Activated CD4-positive, alpha-beta memory T cell treated with anti-CD3 and anti-CD28 coated beads, Interleukin-2, amount 10 ng/mL, durations not matched to agents 7 days and 5 days (primary cell): ENCODE data around the gene FUT8. TPM values are rescaled to one million over a fixed set of nuclear protein-coding genes. Genes with fewer than 3 reads are reported as not detected.
"Not testable (repeated sequence)": the region's sequence is repeated elsewhere in the genome, so short reads cannot be mapped to it uniquely, and the experiment has no call there.

Experiments
- CTCF ChIA-PET: fragments of 350-600 bp; sonication (Branson Sonifier 250); formaldehyde crosslinking; loops from one replicate; lab custom pipeline; 2021; ENCODE audit warnings: antibody characterized with exemption, inconsistent platforms; lab: Charles Lee
- POLR2A ChIA-PET: fragments of 350-600 bp; sonication (Branson Sonifier 250); formaldehyde crosslinking; loops from one replicate; lab custom pipeline; 2021; ENCODE audit warnings: antibody characterized with exemption; lab: Charles Lee
- DNase-seq: peaks from one replicate; pipeline ENCODE4 v3.0.0-alpha.2; 2020
- H3K27ac Mint-ChIP-seq: one replicate; pipeline ENCODE4 v1.8.0; 2021; ENCODE audit warnings: mild to moderate bottlenecking, mixed read lengths
- H3K27me3 Mint-ChIP-seq: one replicate; pipeline ENCODE4 v1.8.0; 2021; ENCODE audit warnings: mixed read lengths
- H3K36me3 Mint-ChIP-seq: one replicate; pipeline ENCODE4 v1.8.0; 2021; ENCODE audit warnings: low read depth, mixed read lengths
- H3K4me1 Mint-ChIP-seq: one replicate; pipeline ENCODE4 v1.8.0; 2021; ENCODE audit warnings: mixed read lengths
- H3K4me3 Mint-ChIP-seq: one replicate; pipeline ENCODE4 v1.8.0; 2021; ENCODE audit warnings: mild to moderate bottlenecking, mixed read lengths
- H3K9me3 Mint-ChIP-seq: one replicate; pipeline ENCODE4 v1.8.0; 2021; ENCODE audit warnings: mixed read lengths
- total RNA-seq, 2 experiments: library from RNA; stranded (reverse); gene quantifications; one replicate each; pipeline ENCODE4 v1.2.3, GENCODE V29; 2021

Gene FUT8
- total RNA-seq, 2 experiments from 2014 or later: 85.0 to 85.5 TPM

DNA sequence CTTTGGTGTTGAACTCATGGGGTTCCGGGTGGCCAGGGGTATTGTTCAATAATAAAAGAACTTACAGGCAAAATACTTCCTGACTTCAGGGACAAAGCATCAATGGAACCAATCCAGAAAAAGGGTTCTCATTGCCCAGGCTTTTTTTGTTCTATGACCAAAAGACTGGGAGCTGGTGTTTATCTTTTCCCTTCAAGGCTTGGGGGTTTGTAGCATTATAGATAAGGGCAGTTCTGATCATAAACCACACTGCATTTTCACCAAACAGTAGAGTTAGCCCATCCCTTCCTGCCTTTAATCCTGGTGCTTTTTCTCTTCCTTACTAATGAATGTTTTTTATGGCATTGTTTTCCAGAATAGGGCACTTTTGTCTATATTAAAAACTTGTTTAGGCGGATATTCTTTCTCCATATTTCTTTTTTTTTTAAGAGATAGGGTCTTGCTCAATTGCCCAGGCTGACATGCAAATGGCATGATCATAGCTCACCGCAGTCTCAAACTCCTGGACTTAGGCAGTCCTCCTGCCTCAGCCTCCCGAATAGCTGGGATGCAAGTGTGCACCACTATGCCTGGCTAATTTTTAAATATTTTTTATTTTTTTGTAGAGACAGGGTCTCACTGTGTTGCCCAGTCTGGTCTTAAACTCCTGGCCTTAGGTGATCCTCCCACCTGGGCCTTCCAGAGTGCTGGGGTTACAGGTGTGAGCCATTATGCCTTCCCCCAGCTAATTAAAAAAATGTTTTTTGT lies 9.7 kb downstream of the FUT8 start:
- POLR2A ChIA-PET: no interaction called here
- Mint-ChIP-seq H3K4me1 (peaks cover 42% of the 10 kb centered on the region), H3K27ac (no peak overlapping the region), H3K27me3 (no peaks in the 10 kb centered on the region), H3K4me3 (no peak overlapping the region), H3K36me3 (peaks cover 23% of the 10 kb centered on the region), H3K9me3 (no peaks in the 10 kb centered on the region)
- CTCF ChIA-PET: no interaction called here
- no peak for DNase-seq

DNA sequence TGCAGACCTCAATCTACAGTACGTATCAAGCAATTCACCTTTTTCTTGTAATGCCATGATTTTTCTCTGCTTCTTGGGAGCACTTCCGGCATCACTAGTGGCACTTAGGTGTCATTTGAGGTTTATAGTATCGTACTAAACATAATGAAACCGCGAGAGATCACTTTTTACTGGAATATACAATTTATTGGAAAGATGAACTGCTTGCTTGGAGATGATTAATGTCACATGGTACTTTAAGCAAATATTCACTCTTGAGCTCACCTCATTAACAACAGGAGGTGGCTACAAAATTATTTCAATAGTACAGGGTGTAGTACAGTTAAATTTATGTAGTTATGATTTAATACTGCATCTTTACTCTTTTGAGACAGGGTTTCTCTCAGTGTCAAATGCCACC lies 11.5 kb downstream of the FUT8 start:
- Mint-ChIP-seq H3K4me1 (peaks cover 42% of the 10 kb centered on the region), H3K27me3 (no peaks in the 10 kb centered on the region), H3K36me3 (peaks cover 35% of the 10 kb centered on the region), H3K27ac (no peak overlapping the region), H3K4me3 (no peak overlapping the region), H3K9me3 (no peaks in the 10 kb centered on the region)
- POLR2A ChIA-PET: interaction anchor here (0.9 kb wide), 1 partner anchor 12 kb away, joined by 3 read pairs; no protein-coding TSS in a partner anchor
- CTCF ChIA-PET: interaction anchor here (0.6 to 1.3 kb wide), 2 partner anchors 9 to 808 kb away, joined by 3 to 6 read pairs; no protein-coding TSS in a partner anchor
- no peak for DNase-seq

GRCh38 chr14:65424531-65424930 lies 12.0 kb downstream of the FUT8 start:
- peaks cover 35% of the 10 kb centered on the region for H3K36me3 Mint-ChIP-seq
- no peak for DNase-seq
- H3K4me1 Mint-ChIP-seq: peaks cover 38% of the 10 kb centered on the region
- POLR2A ChIA-PET: interaction anchor here (0.9 kb wide), 1 partner anchor 11 kb away, joined by 3 read pairs; no protein-coding TSS in a partner anchor
- no peak overlapping the region for H3K27ac Mint-ChIP-seq
- H3K4me3 Mint-ChIP-seq: no peak overlapping the region
- H3K9me3 Mint-ChIP-seq: no peaks in the 10 kb centered on the region
- H3K27me3 Mint-ChIP-seq: no peaks in the 10 kb centered on the region
- CTCF ChIA-PET: interaction anchor here (0.6 kb wide), 1 partner anchor 807 kb away, joined by 3 read pairs; no protein-coding TSS in a partner anchor

GRCh38 chr14:65425885-65426284 lies 13.4 kb downstream of the FUT8 start:
- ChIA-PET POLR2A (no interaction called here), CTCF (no interaction called here)
- peaks cover 39% of the 10 kb centered on the region for H3K36me3 Mint-ChIP-seq
- no peaks in the 10 kb centered on the region for H3K27me3 Mint-ChIP-seq
- no peaks in the 10 kb centered on the region for H3K9me3 Mint-ChIP-seq
- DNase-seq: no peak
- peaks cover 38% of the 10 kb centered on the region for H3K4me1 Mint-ChIP-seq
- no peak overlapping the region for H3K4me3 Mint-ChIP-seq
- no peak overlapping the region for H3K27ac Mint-ChIP-seq

DNA sequence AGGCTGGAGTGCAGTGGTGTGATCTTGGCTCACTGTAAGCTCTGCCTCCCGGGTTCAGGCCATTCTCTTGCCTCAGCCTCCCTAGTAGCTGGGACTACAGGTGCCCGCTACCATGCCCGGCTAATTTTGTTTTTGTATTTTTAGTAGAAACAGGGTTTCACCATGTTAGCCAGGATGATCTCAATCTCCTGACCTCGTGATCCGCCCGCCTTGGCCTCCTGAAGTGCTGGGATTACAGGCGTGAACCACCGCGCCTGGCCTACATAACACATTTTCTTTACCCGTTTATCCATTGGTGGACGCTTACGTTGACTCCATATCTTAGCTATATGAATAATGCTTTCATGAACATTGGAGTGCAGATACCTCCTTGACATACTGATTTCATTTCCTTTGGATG lies 14.4 kb downstream of the FUT8 start:
- DNase-seq, CTCF ChIA-PET, H3K4me3 Mint-ChIP-seq, H3K27ac Mint-ChIP-seq, H3K27me3 Mint-ChIP-seq, H3K9me3 Mint-ChIP-seq: not testable (repeated sequence)
- peaks cover 36% of the 10 kb centered on the region for H3K4me1 Mint-ChIP-seq
- peaks cover 33% of the 10 kb centered on the region for H3K36me3 Mint-ChIP-seq
- POLR2A ChIA-PET: interaction anchor here (2.1 kb wide), 1 partner anchor 14 kb away, joined by 5 read pairs; no protein-coding TSS in a partner anchor

DNA sequence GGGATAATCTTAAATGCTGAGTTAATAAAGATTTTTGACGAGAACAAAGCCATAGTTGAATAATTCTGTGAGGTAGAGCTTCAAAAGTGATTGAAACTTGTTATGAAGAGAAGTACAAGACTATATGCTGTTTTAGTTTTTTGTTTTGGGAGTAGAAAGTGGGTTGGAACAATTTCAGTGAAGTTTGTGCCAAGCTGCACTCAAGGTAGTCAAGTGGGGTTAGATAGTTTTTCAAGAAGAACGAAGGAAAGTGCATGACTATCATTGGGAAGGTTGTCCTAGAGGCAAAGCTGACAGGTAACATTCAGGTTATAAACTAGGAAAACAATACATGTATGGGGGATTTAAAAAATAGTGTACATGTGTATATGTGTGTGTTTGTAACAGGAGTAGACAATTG lies 16.2 kb downstream of the FUT8 start:
- peaks cover 43% of the 10 kb centered on the region for H3K36me3 Mint-ChIP-seq
- peaks cover 50% of the 10 kb centered on the region for H3K4me1 Mint-ChIP-seq
- CTCF ChIA-PET: interaction anchor here (1.6 to 2.4 kb wide), 3 partner anchors 13 to 396 kb away, joined by 3 to 6 read pairs (median 4); no protein-coding TSS in a partner anchor
- H3K27ac Mint-ChIP-seq: no peak overlapping the region
- no peak for DNase-seq
- no peak overlapping the region for H3K4me3 Mint-ChIP-seq
- no peaks in the 10 kb centered on the region for H3K9me3 Mint-ChIP-seq
- H3K27me3 Mint-ChIP-seq: no peaks in the 10 kb centered on the region
- POLR2A ChIA-PET: interaction anchor here (2.1 kb wide), 1 partner anchor 15 kb away, joined by 5 read pairs; no protein-coding TSS in a partner anchor

DNA sequence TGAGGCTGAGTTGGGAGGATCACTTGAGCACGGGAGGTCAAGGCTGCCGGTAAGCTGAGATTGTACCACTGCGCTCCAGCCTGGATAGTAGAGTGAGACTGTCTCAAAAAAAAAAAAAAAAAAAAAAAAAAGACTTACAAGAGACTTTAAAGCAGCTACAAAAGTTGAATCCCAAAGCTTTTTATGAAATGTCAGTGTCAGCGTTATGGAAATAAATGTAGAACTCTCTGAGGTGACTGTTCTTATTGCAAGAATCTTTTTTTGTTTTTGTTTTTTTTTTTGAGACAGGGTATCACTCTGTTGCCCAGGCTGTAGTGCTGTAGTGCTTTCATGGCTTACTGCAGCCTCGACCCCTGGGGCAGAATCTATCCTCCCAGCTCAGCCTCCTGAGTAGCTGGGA lies 17.2 kb downstream of the FUT8 start:
- Mint-ChIP-seq H3K4me1 (peaks cover 49% of the 10 kb centered on the region), H3K36me3 (peaks cover 48% of the 10 kb centered on the region), H3K9me3 (no peaks in the 10 kb centered on the region), H3K27ac (no peak overlapping the region), H3K27me3 (no peaks in the 10 kb centered on the region), H3K4me3 (no peak overlapping the region)
- CTCF ChIA-PET: interaction anchor here (1.8 to 2.4 kb wide), 2 partner anchors 14 to 395 kb away, joined by 4 to 6 read pairs; no protein-coding TSS in a partner anchor
- no peak for DNase-seq
- POLR2A ChIA-PET: interaction anchor here (1.0 kb wide), 1 partner anchor 8 kb away, joined by 3 read pairs; no protein-coding TSS in a partner anchor

- H3K36me3 Mint-ChIP-seq: peaks cover 57% of the 10 kb centered on the region
Measured at GRCh38 chr14:65431245-65431644, 18.7 kb downstream of the FUT8 start.

DNA sequence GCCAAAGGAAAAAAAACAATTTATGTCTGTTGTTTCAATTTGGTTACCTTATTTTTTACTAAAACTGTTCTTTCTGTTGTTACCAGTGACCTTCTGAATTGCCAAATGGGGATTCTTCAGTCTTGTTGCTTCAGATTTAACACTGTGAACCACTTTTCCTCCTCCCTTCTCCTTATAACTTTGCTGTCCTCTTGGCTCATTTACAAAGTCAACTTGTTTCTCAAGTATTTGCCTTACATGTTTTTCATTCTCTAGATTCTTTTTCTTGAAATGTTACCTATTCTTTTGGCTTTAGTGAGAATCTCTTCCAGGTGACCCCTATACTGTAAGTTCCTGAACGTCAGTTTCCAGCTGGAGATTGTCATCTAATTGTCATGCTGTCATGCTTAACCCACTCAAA lies 19.4 kb downstream of the FUT8 start:
- Mint-ChIP-seq H3K9me3 (no peaks in the 10 kb centered on the region), H3K4me1 (peaks cover 45% of the 10 kb centered on the region), H3K27ac (no peak overlapping the region), H3K27me3 (no peaks in the 10 kb centered on the region), H3K36me3 (peaks cover 56% of the 10 kb centered on the region), H3K4me3 (no peak overlapping the region)
- ChIA-PET POLR2A (no interaction called here), CTCF (no interaction called here)
- no peak for DNase-seq

More at GRCh38 chr14:65431245-65431644, 18.7 kb downstream of the FUT8 start:
- Mint-ChIP-seq H3K27ac (no peak overlapping the region), H3K27me3 (no peaks in the 10 kb centered on the region), H3K4me1 (peaks cover 45% of the 10 kb centered on the region), H3K9me3 (no peaks in the 10 kb centered on the region), H3K4me3 (no peak overlapping the region)
- DNase-seq: no peak
- CTCF ChIA-PET: interaction anchor here (0.6 kb wide), 1 partner anchor 469 kb away, joined by 3 read pairs; no protein-coding TSS in a partner anchor
- POLR2A ChIA-PET: no interaction called here

- peaks cover 54% of the 10 kb centered on the region for H3K36me3 Mint-ChIP-seq
Measured at GRCh38 chr14:65432361-65432948, 19.9 kb downstream of the FUT8 start.

DNA sequence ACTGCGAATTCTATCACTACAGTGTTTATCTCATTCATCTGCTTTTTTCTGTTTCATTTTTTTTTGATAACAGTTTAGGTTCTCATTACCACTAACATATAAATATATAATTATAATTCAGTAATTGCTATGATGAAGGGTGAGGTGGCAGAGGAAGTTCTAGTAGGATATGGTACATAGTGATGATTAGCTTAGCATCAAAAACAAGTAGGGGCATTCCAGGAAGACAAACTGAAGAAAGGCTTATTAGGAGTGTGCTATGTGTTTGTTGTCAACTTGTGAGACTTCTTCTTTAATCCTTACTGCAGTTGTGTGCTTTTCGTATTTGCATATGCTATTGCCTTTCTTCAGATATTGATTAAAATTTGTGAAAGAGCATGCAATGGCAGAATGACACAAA lies 20.6 kb downstream of the FUT8 start:
- no peak overlapping the region for H3K4me3 Mint-ChIP-seq
- H3K27ac Mint-ChIP-seq: peak overlapping the region; percentile 41
- peaks cover 50% of the 10 kb centered on the region for H3K36me3 Mint-ChIP-seq
- ChIA-PET CTCF (interaction anchor here (1.2 kb wide), 1 partner anchor 18 kb away, joined by 4 read pairs; no protein-coding TSS in a partner anchor), POLR2A (interaction anchor here (0.9 kb wide), 1 partner anchor 20 kb away, joined by 4 read pairs; no protein-coding TSS in a partner anchor)
- H3K9me3 Mint-ChIP-seq: no peaks in the 10 kb centered on the region
- H3K27me3 Mint-ChIP-seq: no peaks in the 10 kb centered on the region
- H3K4me1 Mint-ChIP-seq: peaks cover 55% of the 10 kb centered on the region
- DNase-seq: no peak

More at GRCh38 chr14:65432361-65432948, 19.9 kb downstream of the FUT8 start:
- POLR2A ChIA-PET: interaction anchor here (0.9 kb wide), 1 partner anchor 19 kb away, joined by 4 read pairs; no protein-coding TSS in a partner anchor
- H3K4me3 Mint-ChIP-seq: no peak overlapping the region
- H3K4me1 Mint-ChIP-seq: peaks cover 48% of the 10 kb centered on the region
- H3K9me3 Mint-ChIP-seq: no peaks in the 10 kb centered on the region
- CTCF ChIA-PET: no interaction called here
- H3K27ac Mint-ChIP-seq: no peak overlapping the region
- DNase-seq: no peak
- no peaks in the 10 kb centered on the region for H3K27me3 Mint-ChIP-seq

DNA sequence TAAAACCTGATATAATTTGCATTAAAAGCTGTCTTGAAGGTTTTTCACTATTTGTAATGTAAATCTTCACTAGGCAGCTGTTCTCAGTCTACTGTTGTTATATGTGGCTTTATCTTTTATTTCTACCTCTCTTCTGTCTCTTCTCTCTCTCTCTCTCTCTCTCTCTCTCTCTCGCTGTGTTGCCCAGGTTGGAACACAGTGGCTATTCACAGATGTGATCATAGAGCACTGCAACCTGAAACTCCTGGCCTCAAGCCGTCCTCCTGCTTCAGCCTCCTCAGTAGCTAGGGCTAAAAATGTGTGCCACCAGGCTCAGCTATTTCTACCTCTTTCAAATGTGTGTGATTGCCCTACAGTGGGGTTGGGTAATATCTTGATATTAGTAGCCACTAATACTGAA lies 21.1 kb downstream of the FUT8 start:
- no peak for DNase-seq

More for the DNA sequence above, 21.1 kb downstream of the FUT8 start:
- ChIA-PET POLR2A (interaction anchor here (0.9 kb wide), 1 partner anchor 20 kb away, joined by 4 read pairs; no protein-coding TSS in a partner anchor), CTCF (interaction anchor here (0.6 to 1.2 kb wide), 2 partner anchors 13 to 18 kb away, joined by 3 to 4 read pairs; no protein-coding TSS in a partner anchor)
- H3K4me1 Mint-ChIP-seq: peaks cover 57% of the 10 kb centered on the region
- no peak overlapping the region for H3K4me3 Mint-ChIP-seq
- H3K9me3 Mint-ChIP-seq: no peaks in the 10 kb centered on the region
- H3K27me3 Mint-ChIP-seq: no peaks in the 10 kb centered on the region
- peak overlapping the region; percentile 41 for H3K27ac Mint-ChIP-seq
- H3K36me3 Mint-ChIP-seq: peaks cover 47% of the 10 kb centered on the region
